Upper lobe of right lung (tissue), 1 donor: Measurements from ENCODE around the gene AMOTL1. TPM values are rescaled to one million over a fixed set of nuclear protein-coding genes. Genes with fewer than 3 reads are reported as not detected.

Experiments
- ATAC-seq: fragments of 200-7000 bp; cut with Tn5 transposase; one replicate; pipeline ENCODE4 v1.9.1; 2020; ENCODE audit warnings: mild to moderate bottlenecking, moderate library complexity
- DNase-seq: peaks from one replicate; pipeline ENCODE4 v3.0.0-alpha.2; 2020
- H3K27ac ChIP-seq: fragments of 200-600 bp; one replicate; pipeline ENCODE4 v1.8.0; 2022
- H3K27me3 ChIP-seq: fragments of 200-600 bp; one replicate; pipeline ENCODE4 v1.8.0; 2022; ENCODE audit warnings: mild to moderate bottlenecking
- H3K36me3 ChIP-seq: fragments of 200-600 bp; one replicate; pipeline ENCODE4 v1.8.0; 2022
- H3K4me1 ChIP-seq: fragments of 200-600 bp; one replicate; pipeline ENCODE4 v1.8.0; 2022
- H3K4me3 ChIP-seq: fragments of 200-600 bp; one replicate; pipeline ENCODE4 v1.8.0; 2022; ENCODE audit warnings: mild to moderate bottlenecking
- H3K9me3 ChIP-seq: fragments of 200-600 bp; one replicate; pipeline ENCODE4 v1.8.0; 2022
- CTCF ChIP-seq: fragments of 200-600 bp; IDR thresholded peaks from one replicate; pipeline ENCODE4 v1.8.0; 2022; ENCODE audit warnings: antibody characterized with exemption
- intact Hi-C: fragments of 100-400 bp; cut with DNase I; formaldehyde crosslinking; loops from one replicate; pipeline ENCODE4 v1.11.0; 2022
- total RNA-seq: library from RNA; stranded (reverse); fragmentation: NEBNext Ultra II Directional; extraction: Animal tissue kit (Norgen Biotek cat#: 25700); gene quantifications from one replicate; pipeline ENCODE4 v1.2.1, GENCODE V29; 2021
- donor health status: DM: no; HTN: yes; CAD: no; lungs with severe emphysema.

AMOTL1 gene
- total RNA-seq, 1 donor from 2014 or later: 62.5 TPM

GRCh38 chr11:94751218-94751609 is 16.9 kb upstream of the AMOTL1 start:
- Histone ChIP-seq H3K27me3 (no peaks in the 10 kb centered on the region), H3K36me3 (no peaks in the 10 kb centered on the region), H3K4me3 (no peak overlapping the region), H3K4me1 (peaks cover 6% of the 10 kb centered on the region), H3K27ac (no peak overlapping the region), H3K9me3 (no peaks in the 10 kb centered on the region)
- no peak for TF ChIP-seq CTCF
- intact Hi-C loops: no loop called here
- DNase-seq (no peak), ATAC-seq (no peak)

- H3K9me3 ChIP-seq: no peaks in the 10 kb centered on the region
- intact Hi-C loops: no loop called here
- H3K27ac ChIP-seq: no peak overlapping the region
- H3K4me1 ChIP-seq: peaks cover 6% of the 10 kb centered on the region
- TF ChIP-seq CTCF: no peak
- H3K4me3 ChIP-seq: no peak overlapping the region
- DNase-seq (no peak), ATAC-seq (no peak)
- no peaks in the 10 kb centered on the region for H3K27me3 ChIP-seq
- H3K36me3 ChIP-seq: no peaks in the 10 kb centered on the region
These were observed 16.4 kb upstream of the AMOTL1 start for GRCh38 chr11:94751786-94752185.

GRCh38 chr11:94753630-94754029 is 14.5 kb upstream of the AMOTL1 start:
- no peak overlapping the region for H3K4me3 ChIP-seq
- no peak overlapping the region for H3K27ac ChIP-seq
- no peak for TF ChIP-seq CTCF
- H3K27me3 ChIP-seq: no peaks in the 10 kb centered on the region
- intact Hi-C loops: no loop called here
- ATAC-seq: no peak
- no peaks in the 10 kb centered on the region for H3K9me3 ChIP-seq
- DNase-seq: no peak
- H3K36me3 ChIP-seq: no peaks in the 10 kb centered on the region
- peaks cover 6% of the 10 kb centered on the region for H3K4me1 ChIP-seq

- no peak for DNase-seq
- Histone ChIP-seq H3K36me3 (no peaks in the 10 kb centered on the region), H3K9me3 (no peaks in the 10 kb centered on the region), H3K27ac (no peak overlapping the region), H3K4me3 (no peak overlapping the region), H3K4me1 (peaks cover 6% of the 10 kb centered on the region), H3K27me3 (no peaks in the 10 kb centered on the region)
- TF ChIP-seq CTCF: no peak
- intact Hi-C loops: no loop called here
- no peak for ATAC-seq
These were observed 13.8 kb upstream of the AMOTL1 start for GRCh38 chr11:94754335-94754734.

- Histone ChIP-seq H3K4me1 (peaks cover 6% of the 10 kb centered on the region), H3K27me3 (no peaks in the 10 kb centered on the region), H3K4me3 (no peak overlapping the region), H3K9me3 (no peaks in the 10 kb centered on the region), H3K36me3 (no peaks in the 10 kb centered on the region), H3K27ac (no peak overlapping the region)
- ATAC-seq (no peak), DNase-seq (no peak)
- no peak for TF ChIP-seq CTCF
- intact Hi-C loops: no loop called here
These were observed 13.3 kb upstream of the AMOTL1 start for GRCh38 chr11:94754819-94755218.

- Histone ChIP-seq H3K27ac (no peak overlapping the region), H3K36me3 (no peaks in the 10 kb centered on the region), H3K9me3 (no peaks in the 10 kb centered on the region), H3K4me3 (no peak overlapping the region), H3K27me3 (no peaks in the 10 kb centered on the region), H3K4me1 (no peaks in the 10 kb centered on the region)
- DNase-seq: no peak
- TF ChIP-seq CTCF: no peak
- intact Hi-C loops: no loop called here
- no peak for ATAC-seq
These were observed 12.7 kb upstream of the AMOTL1 start for GRCh38 chr11:94755494-94755893.
